Right cardiac atrium (tissue), 5 donors: ENCODE data around the gene TMEM215. TPM values are rescaled to one million over a fixed set of nuclear protein-coding genes. Genes with fewer than 3 reads are reported as not detected.

Experiments used
- polyA plus RNA-seq: library from polyadenylated mRNA; stranded (reverse); fragments of 200-250 nt; gene quantifications from one replicate; pipeline ENCODE4 v1.2.3, GENCODE V29; 2013
- total RNA-seq, 4 donors: library from RNA; stranded (reverse); fragmentation: NEBNext Ultra II Directional; extraction: Animal tissue kit (Norgen Biotek cat#: 25700); gene quantifications; one replicate each; pipeline ENCODE4 v1.2.1, GENCODE V29; 2021
- donor health status: healthy with polysubstance abuse.
- donor health status: DM: no; HTN: yes; CAD: no.
- donor health status: DM: no; HTN: no; CAD: no.
- donor health status: DM: no; HTN: yes; CAD: no; lungs with severe emphysema.
- donor health status: DM: yes; HTN: yes; CAD: no.

Gene TMEM215
- total and polyA plus RNA-seq, 5 donors, result 0.07 to 0.29 (median 0.11) TPM; not detected in 2

Other genes with a start within 250 kb of the TMEM215 start
- 10 to 100 TPM; 19.7 to 26.4 (median 24.0) TPM for gene SMIM27, start 231.2 kb upstream of the TMEM215 start, total RNA-seq
- 10.2 TPM for gene SMIM27, start 231.2 kb upstream of the TMEM215 start, polyA plus RNA-seq
- gene TOPORS, start 231.0 kb upstream of the TMEM215 start, total RNA-seq, result 10 to 100 TPM in 2 of 4 donors, 1 to 10 TPM in 2; 8.6 to 10.9 (median 9.9) TPM
- gene TOPORS, start 231.0 kb upstream of the TMEM215 start, polyA plus RNA-seq, result 6.2 TPM
- 100 to 1,000 TPM; 120 to 137 (median 128) TPM for gene NDUFB6, start 210.4 kb upstream of the TMEM215 start, total RNA-seq
- gene NDUFB6, start 210.4 kb upstream of the TMEM215 start, polyA plus RNA-seq, result 198 TPM
- gene TAF1L, start 147.9 kb upstream of the TMEM215 start, total RNA-seq, result not detected
- gene TAF1L, start 147.9 kb upstream of the TMEM215 start, polyA plus RNA-seq, result not detected
- 10 to 100 TPM; 15.7 to 16.8 (median 16.3) TPM for gene APTX, start 218.1 kb downstream of the TMEM215 start, total RNA-seq
- gene APTX, start 218.1 kb downstream of the TMEM215 start, polyA plus RNA-seq, result 17.1 TPM
- gene DNAJA1, start 241.7 kb downstream of the TMEM215 start, total RNA-seq, result 100 to 1,000 TPM in 2 of 4 donors, 10 to 100 TPM in 2; 63.7 to 119 (median 91.2) TPM
- 72.2 TPM for gene DNAJA1, start 241.7 kb downstream of the TMEM215 start, polyA plus RNA-seq